Left hindlimb (tissue), 1 donor: ENCODE measurements around the gene TRUB1.

Source experiments
- DNase-seq: peaks from one replicate; pipeline ENCODE4 v3.0.0-alpha.2; 2018

TRUB1 gene

GRCh38 chr10:114987995-114988394 is 50.0 kb downstream of the TRUB1 start:
- no peak for DNase-seq

GRCh38 chr10:114990586-114990985 is 52.6 kb downstream of the TRUB1 start:
- DNase-seq, result no peak

- DNase-seq, result no peak
These were observed 53.0 kb downstream of the TRUB1 start for GRCh38 chr10:114990991-114991390.

GRCh38 chr10:114992189-114992775 is 54.3 kb downstream of the TRUB1 start:
- DNase-seq, result no peak

- no peak for DNase-seq
These were observed 57.7 kb downstream of the TRUB1 start for GRCh38 chr10:114995468-114996247.

- DNase-seq, result no peak
These were observed 58.5 kb downstream of the TRUB1 start for GRCh38 chr10:114996542-114996941.

GRCh38 chr10:114998993-114999392 is 61.0 kb downstream of the TRUB1 start:
- DNase-seq, result no peak

- DNase-seq, result peak; percentile 28
These were observed 63.7 kb downstream of the TRUB1 start for GRCh38 chr10:115001506-115002381.

- no peak for DNase-seq
These were observed 65.4 kb downstream of the TRUB1 start for GRCh38 chr10:115003396-115003795.

- no peak for DNase-seq
These were observed 66.4 kb downstream of the TRUB1 start for GRCh38 chr10:115004236-115004862.

GRCh38 chr10:115005771-115006170 is 67.8 kb downstream of the TRUB1 start:
- DNase-seq, result no peak

- no peak for DNase-seq
These were observed 80.4 kb downstream of the TRUB1 start for GRCh38 chr10:115018185-115018931.

GRCh38 chr10:115020449-115020848 is 82.5 kb downstream of the TRUB1 start:
- DNase-seq, result no peak

- no peak for DNase-seq
These were observed 84.7 kb downstream of the TRUB1 start for GRCh38 chr10:115022733-115023132.

GRCh38 chr10:115023715-115024114 is 85.7 kb downstream of the TRUB1 start:
- no peak for DNase-seq

GRCh38 chr10:115024371-115024770 is 86.4 kb downstream of the TRUB1 start:
- no peak for DNase-seq

- no peak for DNase-seq
These were observed 88.2 kb downstream of the TRUB1 start for GRCh38 chr10:115026056-115026745.

- no peak for DNase-seq
These were observed 88.7 kb downstream of the TRUB1 start for GRCh38 chr10:115026746-115027140.
